Ramos (cell line): ENCODE results near the gene LRTM2.

Experiments
- in situ Hi-C: fragments of 300-500 bp; cut with MboI; formaldehyde crosslinking; loops from one replicate; pipeline ENCODE4 v1.14.3; 2022; ENCODE audit warnings: low sequenced_read_pairs; ENCODE audit not compliant: unreplicated experiment

Gene LRTM2

GRCh38 chr12:1855241-1855640, 34.9 kb downstream of the LRTM2 start:
- in situ Hi-C loops: no loop called here

GRCh38 chr12:1857086-1857485, 36.7 kb downstream of the LRTM2 start:
- in situ Hi-C loops: no loop called here

- in situ Hi-C loops: no loop called here
Measured at GRCh38 chr12:1857821-1858220, 37.5 kb downstream of the LRTM2 start.

GRCh38 chr12:1858456-1858855, 38.1 kb downstream of the LRTM2 start:
- in situ Hi-C loops: no loop called here

- in situ Hi-C loops: no loop called here
Measured at GRCh38 chr12:1859643-1860042, 39.3 kb downstream of the LRTM2 start.

- in situ Hi-C loops: no loop called here
Measured at GRCh38 chr12:1862973-1863372, 42.6 kb downstream of the LRTM2 start.

- in situ Hi-C loops: no loop called here
Measured at GRCh38 chr12:1863823-1864222, 43.5 kb downstream of the LRTM2 start.

- in situ Hi-C loops: no loop called here
Measured at GRCh38 chr12:1864456-1864855, 44.1 kb downstream of the LRTM2 start.

- in situ Hi-C loops: no loop called here
Measured at GRCh38 chr12:1864867-1865266, 44.5 kb downstream of the LRTM2 start.

GRCh38 chr12:1865284-1865866, 45.0 kb downstream of the LRTM2 start:
- in situ Hi-C loops: no loop called here

- in situ Hi-C loops: no loop called here
Measured at GRCh38 chr12:1869145-1869544, 48.8 kb downstream of the LRTM2 start.

- in situ Hi-C loops: no loop called here
Measured at GRCh38 chr12:1870086-1870485, 49.7 kb downstream of the LRTM2 start.

GRCh38 chr12:1870998-1871917, 50.9 kb downstream of the LRTM2 start:
- in situ Hi-C loops: no loop called here

- in situ Hi-C loops: no loop called here
Measured at GRCh38 chr12:1872001-1872400, 51.6 kb downstream of the LRTM2 start.

- in situ Hi-C loops: no loop called here
Measured at GRCh38 chr12:1872448-1872847, 52.1 kb downstream of the LRTM2 start.

GRCh38 chr12:1873531-1874510, 53.5 kb downstream of the LRTM2 start:
- in situ Hi-C loops: no loop called here

- in situ Hi-C loops: no loop called here
Measured at GRCh38 chr12:1875608-1876007, 55.2 kb downstream of the LRTM2 start.

- in situ Hi-C loops: no loop called here
Measured at GRCh38 chr12:1876086-1876485, 55.7 kb downstream of the LRTM2 start.

- in situ Hi-C loops: no loop called here
Measured at GRCh38 chr12:1877169-1877878, 57.0 kb downstream of the LRTM2 start.

- in situ Hi-C loops: no loop called here
Measured at GRCh38 chr12:1878214-1878613, 57.8 kb downstream of the LRTM2 start.
